ENCODE data around the gene P2RY2. TPM values are rescaled to one million over a fixed set of nuclear protein-coding genes. Genes with fewer than 3 reads are reported as not detected.

Gene P2RY2
- total and polyA plus RNA-seq, 2 experiments from 2014 or later: 0.63 to 1.6 TPM

GRCh38 chr11:73262851-73263495 is 44.9 kb downstream of the P2RY2 start:
- no peak for ATAC-seq
- Histone ChIP-seq H3F3A (replicated peaks; ENCODE audit: low read depth) (no peaks in the 10 kb centered on the region), H3K79me2 (replicated peaks; ENCODE audit: insufficient read depth) (no peaks in the 10 kb centered on the region), H3K9me2 (ENCODE audit: insufficient read depth) (no peaks in the 10 kb centered on the region), H3K4me3 (no peak overlapping the region), H3K4me2 (no peak overlapping the region), H3K27ac (ENCODE audit: low read depth) (no peak overlapping the region), H4K20me1 (replicated peaks; ENCODE audit: insufficient read depth) (no peaks in the 10 kb centered on the region), H2AFZ (no peak overlapping the region), H3K4me1 (ENCODE audit: insufficient read depth) (no peaks in the 10 kb centered on the region; the same call in 1 of the 2 replicates), H3K27me3 (ENCODE audit: insufficient read depth) (peaks cover 24% of the 10 kb centered on the region), H3K36me3 (ENCODE audit: insufficient read depth) (no peaks in the 10 kb centered on the region)
- Mint-ChIP-seq H3K27ac (no peak overlapping the region), H3K36me3 (ENCODE audit: low read depth) (no peaks in the 10 kb centered on the region), H3K4me3 (no peak overlapping the region; the same call in 2 of the 3 replicates), H3K4me1 (peaks cover 5% of the 10 kb centered on the region; the same call in 1 of the 3 replicates), H3K9me3 (no peaks in the 10 kb centered on the region), H3K27me3 (ENCODE audit: insufficient read depth, low read depth, poor library complexity) (peaks cover 11% of the 10 kb centered on the region)
- no peak for DNase-seq (ENCODE audit: low spot score)
- TF ChIP-seq NANOG (IDR thresholded peaks at IDR 0.05; ENCODE audit: borderline replicate concordance): no peak
- no peak for TF ChIP-seq CREB1 (CRISPR knock-in tag; IDR thresholded peaks at IDR 0.05; ENCODE audit: low read depth)
- no peak for TF ChIP-seq STAT1 (IDR thresholded peaks at IDR 0.05; ENCODE audit: unreplicated experiment)
- no peak for TF ChIP-seq ZNF331 (CRISPR knock-in tag; IDR thresholded peaks at IDR 0.05; ENCODE audit: low read depth)
- no peak for TF ChIP-seq ZNF114 (CRISPR knock-in tag; IDR thresholded peaks at IDR 0.05)
- TF ChIP-seq, protein P1, sequence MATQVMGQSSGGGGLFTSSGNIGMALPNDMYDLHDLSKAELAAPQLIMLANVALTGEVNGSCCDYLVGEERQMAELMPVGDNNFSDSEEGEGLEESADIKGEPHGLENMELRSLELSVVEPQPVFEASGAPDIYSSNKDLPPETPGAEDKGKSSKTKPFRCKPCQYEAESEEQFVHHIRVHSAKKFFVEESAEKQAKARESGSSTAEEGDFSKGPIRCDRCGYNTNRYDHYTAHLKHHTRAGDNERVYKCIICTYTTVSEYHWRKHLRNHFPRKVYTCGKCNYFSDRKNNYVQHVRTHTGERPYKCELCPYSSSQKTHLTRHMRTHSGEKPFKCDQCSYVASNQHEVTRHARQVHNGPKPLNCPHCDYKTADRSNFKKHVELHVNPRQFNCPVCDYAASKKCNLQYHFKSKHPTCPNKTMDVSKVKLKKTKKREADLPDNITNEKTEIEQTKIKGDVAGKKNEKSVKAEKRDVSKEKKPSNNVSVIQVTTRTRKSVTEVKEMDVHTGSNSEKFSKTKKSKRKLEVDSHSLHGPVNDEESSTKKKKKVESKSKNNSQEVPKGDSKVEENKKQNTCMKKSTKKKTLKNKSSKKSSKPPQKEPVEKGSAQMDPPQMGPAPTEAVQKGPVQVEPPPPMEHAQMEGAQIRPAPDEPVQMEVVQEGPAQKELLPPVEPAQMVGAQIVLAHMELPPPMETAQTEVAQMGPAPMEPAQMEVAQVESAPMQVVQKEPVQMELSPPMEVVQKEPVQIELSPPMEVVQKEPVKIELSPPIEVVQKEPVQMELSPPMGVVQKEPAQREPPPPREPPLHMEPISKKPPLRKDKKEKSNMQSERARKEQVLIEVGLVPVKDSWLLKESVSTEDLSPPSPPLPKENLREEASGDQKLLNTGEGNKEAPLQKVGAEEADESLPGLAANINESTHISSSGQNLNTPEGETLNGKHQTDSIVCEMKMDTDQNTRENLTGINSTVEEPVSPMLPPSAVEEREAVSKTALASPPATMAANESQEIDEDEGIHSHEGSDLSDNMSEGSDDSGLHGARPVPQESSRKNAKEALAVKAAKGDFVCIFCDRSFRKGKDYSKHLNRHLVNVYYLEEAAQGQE (IDR thresholded peaks at IDR 0.05; ENCODE audit: unreplicated experiment): no peak
- TF ChIP-seq, protein P2, sequence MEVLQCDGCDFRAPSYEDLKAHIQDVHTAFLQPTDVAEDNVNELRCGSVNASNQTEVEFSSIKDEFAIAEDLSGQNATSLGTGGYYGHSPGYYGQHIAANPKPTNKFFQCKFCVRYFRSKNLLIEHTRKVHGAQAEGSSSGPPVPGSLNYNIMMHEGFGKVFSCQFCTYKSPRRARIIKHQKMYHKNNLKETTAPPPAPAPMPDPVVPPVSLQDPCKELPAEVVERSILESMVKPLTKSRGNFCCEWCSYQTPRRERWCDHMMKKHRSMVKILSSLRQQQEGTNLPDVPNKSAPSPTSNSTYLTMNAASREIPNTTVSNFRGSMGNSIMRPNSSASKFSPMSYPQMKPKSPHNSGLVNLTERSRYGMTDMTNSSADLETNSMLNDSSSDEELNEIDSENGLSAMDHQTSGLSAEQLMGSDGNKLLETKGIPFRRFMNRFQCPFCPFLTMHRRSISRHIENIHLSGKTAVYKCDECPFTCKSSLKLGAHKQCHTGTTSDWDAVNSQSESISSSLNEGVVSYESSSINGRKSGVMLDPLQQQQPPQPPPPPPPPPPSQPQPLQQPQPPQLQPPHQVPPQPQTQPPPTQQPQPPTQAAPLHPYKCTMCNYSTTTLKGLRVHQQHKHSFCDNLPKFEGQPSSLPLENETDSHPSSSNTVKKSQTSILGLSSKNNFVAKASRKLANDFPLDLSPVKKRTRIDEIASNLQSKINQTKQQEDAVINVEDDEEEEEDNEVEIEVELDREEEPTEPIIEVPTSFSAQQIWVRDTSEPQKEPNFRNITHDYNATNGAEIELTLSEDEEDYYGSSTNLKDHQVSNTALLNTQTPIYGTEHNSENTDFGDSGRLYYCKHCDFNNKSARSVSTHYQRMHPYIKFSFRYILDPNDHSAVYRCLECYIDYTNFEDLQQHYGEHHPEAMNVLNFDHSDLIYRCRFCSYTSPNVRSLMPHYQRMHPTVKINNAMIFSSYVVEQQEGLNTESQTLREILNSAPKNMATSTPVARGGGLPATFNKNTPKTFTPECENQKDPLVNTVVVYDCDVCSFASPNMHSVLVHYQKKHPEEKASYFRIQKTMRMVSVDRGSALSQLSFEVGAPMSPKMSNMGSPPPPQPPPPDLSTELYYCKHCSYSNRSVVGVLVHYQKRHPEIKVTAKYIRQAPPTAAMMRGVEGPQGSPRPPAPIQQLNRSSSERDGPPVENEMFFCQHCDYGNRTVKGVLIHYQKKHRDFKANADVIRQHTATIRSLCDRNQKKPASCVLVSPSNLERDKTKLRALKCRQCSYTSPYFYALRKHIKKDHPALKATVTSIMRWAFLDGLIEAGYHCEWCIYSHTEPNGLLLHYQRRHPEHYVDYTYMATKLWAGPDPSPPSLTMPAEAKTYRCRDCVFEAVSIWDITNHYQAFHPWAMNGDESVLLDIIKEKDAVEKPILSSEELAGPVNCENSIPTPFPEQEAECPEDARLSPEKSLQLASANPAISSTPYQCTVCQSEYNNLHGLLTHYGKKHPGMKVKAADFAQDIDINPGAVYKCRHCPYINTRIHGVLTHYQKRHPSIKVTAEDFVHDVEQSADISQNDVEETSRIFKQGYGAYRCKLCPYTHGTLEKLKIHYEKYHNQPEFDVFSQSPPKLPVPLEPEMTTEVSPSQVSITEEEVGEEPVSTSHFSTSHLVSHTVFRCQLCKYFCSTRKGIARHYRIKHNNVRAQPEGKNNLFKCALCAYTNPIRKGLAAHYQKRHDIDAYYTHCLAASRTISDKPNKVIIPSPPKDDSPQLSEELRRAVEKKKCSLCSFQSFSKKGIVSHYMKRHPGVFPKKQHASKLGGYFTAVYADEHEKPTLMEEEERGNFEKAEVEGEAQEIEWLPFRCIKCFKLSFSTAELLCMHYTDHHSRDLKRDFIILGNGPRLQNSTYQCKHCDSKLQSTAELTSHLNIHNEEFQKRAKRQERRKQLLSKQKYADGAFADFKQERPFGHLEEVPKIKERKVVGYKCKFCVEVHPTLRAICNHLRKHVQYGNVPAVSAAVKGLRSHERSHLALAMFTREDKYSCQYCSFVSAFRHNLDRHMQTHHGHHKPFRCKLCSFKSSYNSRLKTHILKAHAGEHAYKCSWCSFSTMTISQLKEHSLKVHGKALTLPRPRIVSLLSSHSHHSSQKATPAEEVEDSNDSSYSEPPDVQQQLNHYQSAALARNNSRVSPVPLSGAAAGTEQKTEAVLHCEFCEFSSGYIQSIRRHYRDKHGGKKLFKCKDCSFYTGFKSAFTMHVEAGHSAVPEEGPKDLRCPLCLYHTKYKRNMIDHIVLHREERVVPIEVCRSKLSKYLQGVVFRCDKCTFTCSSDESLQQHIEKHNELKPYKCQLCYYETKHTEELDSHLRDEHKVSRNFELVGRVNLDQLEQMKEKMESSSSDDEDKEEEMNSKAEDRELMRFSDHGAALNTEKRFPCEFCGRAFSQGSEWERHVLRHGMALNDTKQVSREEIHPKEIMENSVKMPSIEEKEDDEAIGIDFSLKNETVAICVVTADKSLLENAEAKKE (CRISPR knock-in tag; IDR thresholded peaks at IDR 0.05): no peak
- no peak for TF ChIP-seq EZH2 (IDR thresholded peaks at IDR 0.05; ENCODE audit: low read depth, unreplicated experiment)
- TF ChIP-seq CTCF (conservative IDR thresholded peaks at IDR 0.05; ENCODE audit: low read depth in 2 of 2): no peak
- no peak for TF ChIP-seq JUNB (IDR thresholded peaks at IDR 0.05; ENCODE audit: unreplicated experiment)
- no peak for TF ChIP-seq ETS1 (IDR thresholded peaks at IDR 0.05)
- TF ChIP-seq POLR2AphosphoS5 (IDR thresholded peaks at IDR 0.05; ENCODE audit: low read depth): no peak
- no peak for TF ChIP-seq EZH2phosphoT487 (IDR thresholded peaks at IDR 0.05; ENCODE audit: unreplicated experiment)

Measured in GM23338 (cell line).